HG03108 (cell line): ENCODE results near the gene TDRKH.

Source experiments
- ATAC-seq: cut with Tn5 transposase; IDR thresholded peaks from one replicate; pipeline ENCODE4 v1.9.1; 2021; ENCODE audit warnings: moderate library complexity; ENCODE audit not compliant: unreplicated experiment

Gene TDRKH

DNA sequence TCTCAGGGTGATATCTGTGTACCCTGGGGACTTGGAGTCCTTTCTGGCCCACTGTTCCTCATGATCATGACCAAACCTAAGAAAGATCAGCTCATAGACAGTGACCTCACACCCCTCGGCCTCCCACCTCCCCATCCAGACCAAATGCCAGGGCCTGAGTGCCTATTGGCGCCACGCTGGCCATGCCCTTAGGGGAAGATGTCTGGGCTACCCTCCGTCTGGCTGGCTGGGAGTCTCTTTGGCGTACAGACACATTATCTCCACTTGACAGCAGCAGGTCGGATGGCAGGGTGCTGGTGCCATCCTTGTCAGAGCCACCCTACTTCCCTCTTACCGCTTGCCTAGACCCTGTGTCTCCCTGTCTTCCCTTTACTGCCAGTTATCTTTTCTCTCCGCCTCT lies 32.9 kb upstream of the TDRKH start:
- no peak for ATAC-seq

DNA sequence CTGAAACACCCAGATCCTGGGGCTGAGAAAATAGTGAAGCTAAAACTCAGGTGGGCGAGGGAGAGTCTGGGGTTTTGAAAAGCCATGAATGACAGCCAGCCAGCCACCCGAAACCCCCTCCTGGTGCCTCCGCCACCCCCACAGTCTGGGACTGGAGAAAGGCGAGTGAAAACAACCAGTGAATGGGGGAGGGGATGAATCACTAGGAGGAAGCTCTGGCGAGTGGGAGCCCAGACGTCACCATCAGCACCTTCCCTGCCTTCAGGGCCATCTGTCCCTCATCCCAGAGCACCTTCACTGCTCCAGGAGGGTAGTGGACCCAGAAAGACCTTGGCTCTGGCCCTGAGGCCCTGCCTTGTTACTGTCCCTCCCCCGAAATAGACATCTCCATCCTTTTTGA lies 32.1 kb upstream of the TDRKH start:
- no peak for ATAC-seq

DNA sequence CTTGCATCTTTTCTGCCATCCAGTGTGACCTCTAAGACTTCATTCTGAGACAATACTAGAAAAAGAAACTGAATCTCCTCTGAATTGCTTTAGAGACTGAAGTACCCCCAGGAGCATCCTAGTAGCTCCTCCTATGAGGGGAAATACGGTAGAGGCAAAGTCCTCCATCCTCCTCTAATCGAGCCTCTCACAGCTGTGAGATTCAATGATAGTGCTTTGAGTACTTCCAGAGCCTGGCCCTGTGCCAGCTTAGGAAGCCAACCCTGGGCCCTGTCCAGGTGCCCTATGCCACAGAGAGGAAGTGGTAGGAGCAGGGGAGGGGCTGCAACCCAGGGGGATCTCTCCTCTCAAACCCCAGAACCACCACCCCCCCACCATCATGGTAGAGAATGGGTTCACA lies 30.6 kb upstream of the TDRKH start:
- no peak for ATAC-seq

DNA sequence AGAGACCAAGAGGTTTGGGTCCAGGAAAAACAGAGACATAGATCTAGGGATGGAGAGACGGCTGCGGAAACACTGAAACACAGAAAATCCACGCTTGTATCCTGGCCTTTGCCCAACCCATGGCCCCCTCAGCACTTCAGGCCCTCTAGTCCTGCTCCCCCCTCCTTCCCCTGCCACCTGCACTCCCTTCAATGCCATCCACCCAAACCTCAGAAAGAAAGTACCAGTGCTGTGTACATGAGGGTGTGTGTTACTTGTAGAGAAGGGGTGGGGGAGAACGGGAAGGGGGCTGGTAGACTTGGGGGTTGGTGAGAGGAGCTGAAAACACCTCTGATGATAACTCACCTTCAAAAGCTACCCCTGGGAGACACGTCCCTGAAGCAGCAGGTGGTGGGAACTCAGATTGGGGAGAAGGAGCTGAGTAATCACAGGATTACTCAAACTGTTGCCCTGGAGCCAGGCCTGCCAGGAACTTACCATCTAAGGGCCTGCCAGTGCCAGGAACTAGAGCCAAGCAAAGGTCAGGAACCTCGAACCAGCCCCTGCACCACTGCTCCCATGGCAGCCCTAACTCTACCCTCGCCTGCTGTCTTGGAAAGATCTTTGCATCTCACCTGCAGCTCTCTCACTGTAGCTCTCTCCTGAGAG lies 29.8 kb upstream of the TDRKH start:
- ATAC-seq, result no peak

DNA sequence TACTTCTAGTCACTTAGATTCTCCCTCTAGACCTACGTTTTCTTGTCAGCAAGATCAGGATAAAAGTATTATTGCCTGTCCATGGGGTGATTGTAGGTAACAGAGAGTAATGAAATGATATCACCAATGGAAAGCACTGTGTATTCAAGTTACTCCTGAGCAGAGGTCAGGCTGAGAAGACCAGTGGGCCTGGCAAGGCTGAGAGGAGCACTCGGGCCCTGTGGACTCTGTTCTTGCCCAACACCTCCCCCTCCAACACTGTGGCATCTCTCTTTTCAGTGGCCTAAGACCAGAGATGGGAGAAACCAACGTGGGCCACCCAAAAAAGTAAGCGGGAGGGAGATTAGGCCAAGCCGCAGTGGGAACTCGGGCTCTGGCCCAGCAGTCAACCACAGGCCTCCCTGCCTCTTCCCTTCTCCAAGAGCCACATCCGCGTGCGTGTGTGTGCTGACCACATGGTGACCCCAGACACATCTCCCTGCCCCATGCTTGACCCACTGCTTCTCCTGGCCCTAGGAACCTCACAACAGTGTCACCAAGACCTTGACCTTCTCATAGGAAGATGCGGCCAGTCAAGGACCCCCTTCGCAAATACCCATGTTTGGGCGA lies 29.0 kb upstream of the TDRKH start:
- ATAC-seq, result no peak

DNA sequence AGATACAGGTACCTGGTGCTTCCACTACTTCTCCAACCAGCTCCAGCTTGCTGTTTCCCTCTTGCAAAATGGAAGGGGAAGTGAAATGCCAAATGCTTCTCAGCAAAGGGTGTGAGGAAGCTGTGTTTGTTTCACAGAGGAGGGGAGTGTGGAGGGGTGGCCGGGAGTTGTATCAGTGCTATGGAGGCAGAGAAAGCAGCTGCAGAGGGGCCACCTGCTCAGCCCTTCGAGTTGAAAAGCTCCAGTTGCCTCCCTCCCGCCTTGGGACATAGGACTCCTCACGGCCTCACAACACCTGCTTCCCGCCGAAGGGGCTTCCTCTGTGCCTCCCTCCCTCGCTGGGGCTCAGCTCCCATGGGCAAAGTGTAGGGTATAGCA lies 27.0 kb upstream of the TDRKH start:
- no peak for ATAC-seq

DNA sequence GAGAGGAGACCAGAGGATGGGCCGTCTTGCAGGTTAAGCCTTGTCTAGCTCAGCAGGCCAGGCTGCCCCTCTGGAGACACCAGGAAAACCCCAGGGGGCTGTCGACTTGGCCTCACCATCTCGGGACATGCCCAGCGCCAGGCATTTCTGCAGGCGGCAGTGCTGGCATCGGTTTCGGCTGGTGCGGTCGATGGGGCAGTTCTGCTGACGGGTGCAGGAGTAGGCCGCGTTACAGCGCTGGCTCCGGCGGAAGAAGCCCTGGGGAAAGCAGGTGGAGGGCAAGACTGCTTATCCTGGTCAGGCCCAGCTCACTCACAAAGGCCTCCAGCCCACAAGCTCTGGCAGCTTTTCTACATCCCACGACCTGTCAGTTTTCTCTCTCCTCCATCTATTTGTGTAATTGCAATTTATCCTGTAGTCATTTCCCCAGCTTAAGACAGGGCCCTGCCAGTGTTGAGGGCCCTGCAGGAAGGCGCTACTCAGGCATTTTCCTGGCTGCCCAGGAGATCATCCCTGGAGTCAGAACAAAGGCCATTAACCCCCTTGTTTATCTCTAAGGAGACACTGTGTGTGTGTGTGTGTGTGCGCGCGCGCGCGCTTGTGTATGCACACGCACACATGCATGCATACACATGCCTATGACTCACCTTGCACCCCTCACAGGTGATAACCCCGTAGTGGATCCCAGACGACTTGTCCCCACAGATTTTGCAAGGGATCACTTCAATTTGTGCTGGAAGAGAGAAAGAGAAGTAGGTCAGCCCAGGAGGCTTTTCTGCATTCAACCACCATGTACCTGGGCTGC lies 26.4 kb upstream of the TDRKH start:
- no peak for ATAC-seq

DNA sequence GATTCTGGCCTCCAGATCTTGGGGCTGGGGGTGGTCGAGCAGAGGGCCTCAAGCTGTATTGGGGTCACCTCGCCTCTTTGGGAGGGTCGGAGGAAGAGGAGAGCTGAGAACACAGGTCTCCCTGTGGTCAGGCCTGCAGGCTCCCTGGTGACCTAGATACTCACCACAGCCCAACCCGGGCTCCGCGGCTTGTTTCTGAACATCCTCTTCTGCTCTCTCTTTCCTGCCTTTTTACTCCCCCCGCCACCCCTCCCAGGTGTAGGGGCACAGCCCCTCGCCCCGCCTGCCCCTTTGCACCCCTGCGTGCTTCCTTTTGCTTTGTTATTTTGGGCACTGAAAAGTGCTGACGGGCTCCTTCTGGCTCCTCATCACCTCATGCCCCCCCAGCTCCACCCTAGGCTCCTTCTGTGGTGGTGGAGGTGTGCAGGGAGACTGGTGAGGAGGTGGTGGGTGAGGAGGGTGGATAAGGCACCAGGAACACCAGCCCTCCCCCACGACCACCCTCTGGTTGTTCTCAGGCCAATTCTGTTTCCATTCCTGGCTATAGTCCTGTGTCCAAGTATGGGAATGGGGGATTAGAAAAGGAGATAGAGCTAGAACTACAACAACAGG lies 25.5 kb upstream of the TDRKH start:
- ATAC-seq, result no peak

DNA sequence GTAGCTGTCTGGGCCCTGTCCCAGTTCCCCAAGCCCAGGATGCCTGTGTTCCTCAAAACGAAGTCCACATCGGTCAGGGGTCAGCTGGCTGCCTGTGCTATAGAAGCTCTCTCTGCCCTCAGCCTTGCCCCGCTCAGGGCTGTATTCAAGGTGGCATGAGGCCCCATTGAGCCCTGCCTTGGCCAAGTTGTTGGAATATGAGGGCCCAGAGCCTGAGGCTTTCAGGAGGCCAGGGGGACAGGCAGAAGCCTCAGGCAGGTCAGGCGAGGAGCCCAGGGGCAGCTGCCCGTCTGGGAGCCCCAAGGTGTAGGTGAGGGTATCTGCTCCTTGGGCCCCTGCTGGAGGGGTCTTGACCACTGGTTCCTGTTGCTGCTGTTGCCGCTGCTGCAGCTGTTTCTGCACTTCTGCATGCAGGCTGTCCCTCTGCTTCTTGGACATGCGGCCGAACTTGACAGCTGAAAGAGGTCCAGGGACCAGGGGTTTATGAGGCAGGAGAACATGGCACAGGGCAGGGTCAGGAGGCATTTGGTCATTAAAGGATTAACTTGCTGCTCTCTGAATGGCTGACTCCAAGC lies 24.8 kb upstream of the TDRKH start:
- ATAC-seq, result no peak

DNA sequence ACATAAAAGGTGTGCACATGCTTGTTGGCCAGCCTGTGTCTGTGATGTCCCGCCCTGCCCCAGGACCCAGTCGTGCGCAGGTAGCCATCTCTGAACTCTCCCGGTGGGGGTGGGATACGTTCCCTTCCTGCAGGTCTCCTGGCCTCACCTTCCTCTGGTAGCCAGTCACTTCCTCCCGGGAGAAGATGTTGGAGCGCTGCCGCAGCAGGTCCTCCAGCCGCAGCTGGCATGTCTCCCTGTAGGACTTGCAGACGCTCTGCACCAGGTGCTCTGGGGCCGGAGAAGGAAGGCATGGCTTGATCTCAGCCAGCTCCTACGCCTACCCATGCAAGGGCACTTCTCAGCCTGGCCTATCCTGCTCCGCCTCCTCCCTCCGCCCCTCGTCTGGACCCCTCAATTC lies 24.1 kb upstream of the TDRKH start:
- no peak for ATAC-seq

DNA sequence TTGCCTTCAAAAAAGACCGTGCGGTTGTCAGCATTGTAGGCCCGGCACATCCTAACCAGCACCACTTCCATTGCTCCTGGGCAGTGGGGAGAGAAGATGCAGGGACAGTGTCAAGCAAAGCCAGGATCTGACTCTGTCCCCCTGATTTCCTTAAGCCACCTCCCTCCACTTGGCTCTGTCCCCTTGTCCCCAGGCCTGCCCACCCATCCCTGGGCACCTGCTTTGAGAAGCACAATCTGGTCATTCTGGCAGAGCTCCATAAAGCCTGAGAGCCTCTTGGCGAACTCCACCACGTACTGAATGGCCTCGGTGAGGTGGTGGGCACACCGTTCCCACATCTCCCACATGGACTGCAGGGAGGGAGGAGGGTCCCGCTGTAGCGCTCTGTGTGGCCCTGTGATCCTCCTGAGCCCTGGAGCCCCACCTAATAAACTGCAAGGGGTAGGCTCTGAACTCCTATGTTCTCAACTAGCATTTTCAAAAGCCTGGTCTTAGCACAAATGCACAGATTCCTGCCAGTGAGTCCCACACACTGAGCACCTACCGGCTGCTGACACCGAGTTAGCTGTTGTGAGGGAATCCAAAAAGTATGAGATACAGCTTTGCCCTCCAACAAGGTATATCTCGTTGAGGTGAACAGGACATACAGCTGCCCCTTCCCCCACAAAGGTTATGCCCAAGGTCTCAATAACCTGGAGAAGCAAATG lies 23.1 kb upstream of the TDRKH start:
- no peak for ATAC-seq

DNA sequence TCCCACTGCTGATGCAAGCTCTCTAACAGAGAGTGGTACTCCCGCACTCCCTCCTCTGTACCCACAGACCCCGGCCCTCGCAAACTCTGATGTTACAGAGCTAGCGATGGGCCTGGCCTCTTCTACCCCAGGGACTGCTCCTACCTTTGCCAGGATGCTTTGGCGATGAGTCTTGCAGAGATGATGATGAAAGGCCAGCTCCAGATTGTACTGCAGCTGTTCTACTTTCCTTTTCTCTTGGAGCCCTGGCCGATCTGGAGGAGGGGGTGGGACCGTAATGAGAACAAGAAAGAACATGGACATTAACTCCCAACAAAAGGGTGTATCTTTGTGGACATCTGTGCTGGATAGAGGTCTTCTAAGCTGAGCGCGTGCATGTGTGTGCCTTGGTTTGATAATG lies 20.9 kb upstream of the TDRKH start:
- ATAC-seq, result no peak

DNA sequence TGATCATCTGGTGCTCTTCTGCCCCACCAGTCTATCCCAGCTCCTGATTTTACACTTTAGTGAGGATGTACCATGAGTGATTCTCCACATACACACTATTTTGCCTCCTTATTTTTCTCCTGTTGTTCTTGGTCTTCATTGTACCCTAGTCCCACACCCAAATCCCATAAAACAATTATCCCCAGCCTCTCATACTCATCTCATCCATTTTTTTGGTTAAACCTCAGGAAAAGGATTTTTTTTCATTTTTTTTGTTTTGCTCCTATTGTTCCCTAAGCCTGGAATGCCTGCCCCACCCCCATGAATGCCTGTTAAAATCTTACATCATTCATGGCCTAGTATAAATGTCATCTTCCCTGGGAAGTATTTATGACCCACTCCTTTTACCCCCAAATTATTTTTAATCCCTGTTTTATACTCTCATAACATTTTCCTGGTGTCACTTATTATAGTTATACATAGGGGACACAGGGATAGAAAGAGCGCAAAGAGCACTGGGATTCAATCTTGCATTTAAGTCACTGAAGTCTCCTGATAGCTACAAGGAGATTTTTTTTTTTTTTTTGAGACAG lies 19.8 kb upstream of the TDRKH start:
- no peak for ATAC-seq

DNA sequence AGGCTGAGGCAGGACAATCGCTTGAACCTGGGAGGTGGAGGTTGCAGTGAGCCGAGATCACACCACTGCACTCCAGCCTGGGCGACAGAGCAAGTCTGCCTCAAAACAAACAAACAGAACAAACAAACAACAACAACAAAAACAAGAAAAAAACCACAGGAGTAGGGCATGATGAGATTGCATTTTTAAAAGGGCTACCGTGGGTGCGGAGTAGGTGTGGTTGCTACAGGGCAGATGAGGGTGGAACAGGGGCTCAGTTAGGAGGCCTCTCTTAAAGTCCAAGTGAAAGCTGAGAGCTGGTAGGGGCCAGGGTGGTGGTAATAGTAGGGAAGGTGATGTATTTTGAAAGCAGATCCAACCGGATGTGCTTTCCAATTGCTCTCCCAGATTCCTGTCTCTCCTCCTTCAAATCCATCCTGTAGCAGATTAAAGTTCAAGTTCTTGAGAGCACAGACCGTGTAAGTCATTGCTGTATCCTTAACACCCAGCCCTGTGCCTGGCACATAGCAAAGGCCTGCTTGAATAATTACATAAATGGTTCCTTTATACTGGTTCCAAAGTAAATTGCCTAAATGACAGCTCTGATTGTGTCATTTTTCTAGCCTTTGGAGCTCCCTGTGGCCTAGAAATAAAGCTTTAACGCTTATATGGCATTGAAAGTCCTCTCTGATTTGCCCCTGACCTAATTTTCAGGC lies 19.1 kb upstream of the TDRKH start:
- no peak for ATAC-seq

DNA sequence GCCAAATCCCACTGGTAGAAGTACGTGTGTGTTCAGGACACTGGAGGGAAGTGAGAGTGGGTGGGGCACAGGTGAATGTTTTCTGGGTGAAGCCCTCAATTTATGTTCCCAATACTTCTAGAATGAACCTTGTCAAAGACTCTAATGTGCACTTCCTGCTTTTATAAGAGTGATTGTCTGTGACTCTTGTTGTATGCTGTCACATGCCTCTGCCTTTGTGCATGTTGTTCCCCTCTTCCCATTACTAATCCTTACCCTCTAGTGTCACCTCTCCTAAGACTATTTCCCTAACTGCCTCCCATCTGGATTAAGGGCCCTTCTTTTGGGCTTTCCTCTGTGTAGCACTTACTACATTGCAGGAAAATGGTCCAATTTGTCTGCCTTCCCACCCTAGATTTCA lies 17.5 kb upstream of the TDRKH start:
- no peak for ATAC-seq

DNA sequence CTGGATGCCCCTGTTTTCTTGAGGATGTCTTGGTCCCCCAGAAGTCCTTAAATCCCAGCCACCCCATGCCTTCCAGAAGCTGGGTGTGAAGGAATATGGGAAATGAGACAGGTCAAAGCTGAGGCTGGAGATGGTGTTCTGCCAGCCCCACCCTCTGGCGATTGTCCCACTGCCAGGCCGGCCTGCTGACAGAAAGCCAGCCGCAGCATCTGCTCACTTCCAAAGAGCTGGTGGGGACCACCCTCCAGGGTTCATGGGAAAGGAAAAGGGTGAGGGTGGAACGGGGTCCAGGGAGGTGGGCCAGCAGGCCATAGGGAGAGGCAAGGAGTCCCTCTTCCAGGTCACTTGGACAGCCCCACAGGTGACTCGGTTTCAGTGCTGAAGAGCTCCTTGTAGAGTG lies 16.8 kb upstream of the TDRKH start:
- no peak for ATAC-seq

DNA sequence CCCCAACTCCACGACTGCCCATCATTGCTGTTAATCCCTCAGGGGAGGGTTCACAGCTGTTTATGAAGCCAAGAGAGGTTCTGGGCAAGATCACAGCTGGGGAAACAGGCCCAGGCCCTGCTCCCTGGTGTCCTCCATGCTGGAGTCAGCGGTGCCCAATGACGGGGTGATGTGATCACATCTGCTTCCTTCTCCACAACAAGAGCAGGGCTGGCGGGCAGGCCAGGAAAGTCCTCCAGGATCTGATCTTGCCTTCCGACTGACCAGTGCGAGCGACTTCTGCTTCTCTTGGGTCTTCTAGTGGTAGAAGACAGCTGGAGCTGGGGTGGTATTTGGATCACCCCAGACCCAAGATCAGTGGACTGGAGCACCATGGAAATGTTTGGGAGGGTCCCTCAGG lies 15.9 kb upstream of the TDRKH start:
- no peak for ATAC-seq

DNA sequence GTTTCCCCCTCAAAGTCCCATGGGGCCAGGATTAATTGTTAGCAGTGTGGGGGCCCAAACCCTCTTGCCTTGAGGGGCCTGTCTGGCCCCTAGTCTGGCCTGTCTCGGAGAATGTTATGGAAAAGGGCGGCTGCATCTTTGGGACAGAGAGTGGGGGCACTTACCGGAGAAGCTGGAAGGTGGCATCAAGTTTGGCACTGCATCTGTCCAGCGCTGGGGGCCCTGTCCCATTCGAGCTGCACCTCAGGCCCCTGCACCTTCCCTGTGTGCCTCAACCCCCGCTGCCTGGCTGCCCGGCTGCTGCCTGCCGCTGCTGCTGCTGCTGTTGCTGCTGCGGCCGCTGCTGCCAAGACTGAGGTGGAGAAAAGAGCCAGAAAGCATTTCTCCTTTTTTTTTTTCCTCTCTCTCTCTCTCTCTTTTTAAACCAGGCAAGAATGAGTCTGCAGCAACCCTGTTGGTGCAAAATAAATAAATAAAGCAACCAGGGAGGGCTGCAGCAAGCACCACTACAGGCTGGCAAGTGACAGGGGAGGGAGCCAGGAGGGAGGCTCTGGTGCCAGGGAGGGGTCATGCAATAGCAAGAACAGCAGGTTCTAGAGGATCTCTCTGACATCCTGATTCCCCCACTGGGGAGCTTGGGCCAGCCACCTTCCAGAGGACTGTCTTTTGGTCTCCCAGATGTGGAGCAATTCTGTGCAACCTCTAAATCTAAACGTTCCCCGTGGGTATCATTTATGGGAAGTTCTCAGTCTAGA lies 14.9 kb upstream of the TDRKH start, which contains the start of gene LINGO4:
Gene LINGO4, minus strand, starts transcription at position 354 of the 755 bp plus-strand sequence. CDS start 2,715 bp downstream, outside the sequence.
- ATAC-seq, result no peak

DNA sequence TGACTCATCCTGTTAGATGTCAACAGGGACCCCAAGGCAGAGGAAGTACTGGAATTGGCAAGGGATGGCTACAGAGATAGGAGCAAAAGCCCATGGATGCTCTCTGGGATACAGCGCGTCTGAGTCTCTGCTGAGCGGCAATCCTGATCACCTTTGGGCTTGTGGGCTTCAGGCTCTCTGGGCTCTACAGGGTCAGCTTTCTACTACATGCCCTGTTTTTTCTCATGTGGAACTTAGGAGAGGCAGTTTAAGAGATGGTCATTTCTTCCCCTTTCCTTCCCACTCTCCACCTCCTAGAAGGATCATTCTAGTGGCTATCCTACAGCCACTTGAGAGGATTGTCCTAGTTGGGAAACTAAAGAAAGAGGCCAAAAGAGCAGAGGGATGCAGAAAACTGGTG lies 13.6 kb upstream of the TDRKH start:
- ATAC-seq, result no peak
